Activated CD8-positive, alpha-beta memory T cell treated with anti-CD3 and anti-CD28 coated beads, Interleukin-2, amount 10 ng/mL, durations not matched to agents 7 days and 5 days (primary cell): ENCODE results near the gene ATXN7. TPM values are rescaled to one million over a fixed set of nuclear protein-coding genes. Genes with fewer than 3 reads are reported as not detected.

Experiments
- ATAC-seq: fragments of 150-1000 bp; cut with Tn5 transposase; one replicate; pipeline ENCODE4 v1.10.0; 2021; ENCODE audit warnings: moderate library complexity
- CTCF ChIA-PET: fragments of 350-600 bp; sonication (Branson Sonifier 250); formaldehyde crosslinking; loops from one replicate; lab custom pipeline; 2021; ENCODE audit warnings: antibody characterized with exemption; lab: Charles Lee
- DNase-seq: peaks from one replicate; pipeline ENCODE4 v3.0.0-alpha.2; 2020
- H3K27ac Mint-ChIP-seq: one replicate; pipeline ENCODE4 v1.8.0; 2021; ENCODE audit warnings: mild to moderate bottlenecking, mixed read lengths
- H3K27me3 Mint-ChIP-seq: one replicate; pipeline ENCODE4 v1.8.0; 2021; ENCODE audit warnings: mixed read lengths
- H3K36me3 Mint-ChIP-seq: one replicate; pipeline ENCODE4 v1.8.0; 2021; ENCODE audit warnings: mild to moderate bottlenecking, mixed read lengths
- H3K4me1 Mint-ChIP-seq: one replicate; pipeline ENCODE4 v1.8.0; 2021; ENCODE audit warnings: mixed read lengths
- H3K4me3 Mint-ChIP-seq: one replicate; pipeline ENCODE4 v1.8.0; 2021; ENCODE audit warnings: mild to moderate bottlenecking, moderate library complexity, mixed read lengths
- H3K9me3 Mint-ChIP-seq: one replicate; pipeline ENCODE4 v1.8.0; 2022; ENCODE audit warnings: low read depth, mixed read lengths
- total RNA-seq, 2 experiments: library from RNA; stranded (reverse); gene quantifications; one replicate each; pipeline ENCODE4 v1.2.3, GENCODE V29; 2021

The ATXN7 gene
- total RNA-seq, 2 experiments from 2014 or later: 41.9 to 56.5 TPM

- no peaks in the 10 kb centered on the region for H3K9me3 Mint-ChIP-seq
- CTCF ChIA-PET: interaction anchor here (0.8 to 3.9 kb wide), 9 partner anchors 10 to 51 kb away, joined by 3 to 33 read pairs (median 5); no protein-coding TSS in a partner anchor
- H3K36me3 Mint-ChIP-seq: peaks cover 19% of the 10 kb centered on the region
- H3K4me3 Mint-ChIP-seq: peak overlapping the region; percentile 83
- peak overlapping the region; percentile 97 for H3K27ac Mint-ChIP-seq
- peak; percentile 68 for ATAC-seq
- peaks cover 86% of the 10 kb centered on the region for H3K4me1 Mint-ChIP-seq
- peak; percentile 67 for DNase-seq
- no peaks in the 10 kb centered on the region for H3K27me3 Mint-ChIP-seq
These were observed 104.3 kb downstream of the ATXN7 start for GRCh38 chr3:63967675-63968611.

DNA sequence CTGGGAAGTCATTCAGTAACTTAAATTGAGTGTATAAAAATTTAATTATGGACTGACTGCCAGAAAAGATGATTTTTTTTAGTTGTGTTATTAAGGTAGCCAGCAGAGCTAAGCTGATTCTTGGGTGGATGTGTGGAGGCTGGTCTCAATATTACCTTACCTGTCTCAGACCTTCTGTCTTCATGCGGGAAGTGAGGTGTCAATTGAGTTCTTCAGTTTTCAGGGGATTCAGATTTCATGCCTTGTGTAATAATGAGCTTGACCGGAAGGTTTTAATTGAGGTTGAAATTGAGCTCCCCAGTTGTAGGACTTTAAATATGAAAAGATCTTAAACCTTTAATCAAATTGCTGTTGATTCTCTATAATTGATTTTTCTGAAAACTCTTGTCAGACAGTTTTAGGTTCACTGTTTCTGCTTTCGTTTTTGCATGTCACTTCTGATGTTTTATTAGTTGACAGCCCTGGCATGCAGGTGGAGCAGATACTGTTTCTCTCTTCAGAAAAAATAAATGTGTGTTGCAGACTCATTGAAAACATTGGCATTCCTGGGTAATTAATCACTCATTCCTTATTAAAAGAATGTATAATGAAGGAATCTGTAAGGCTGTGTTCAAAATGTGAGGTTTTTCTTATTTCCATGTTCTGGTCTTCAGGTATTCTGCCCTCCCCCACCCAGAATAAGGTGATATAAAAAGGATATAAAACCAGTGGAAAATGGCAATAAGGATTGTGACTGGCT, 105.1 kb downstream of the ATXN7 start:
- CTCF ChIA-PET: interaction anchor here (0.8 to 3.9 kb wide), 8 partner anchors 11 to 50 kb away, joined by 3 to 33 read pairs (median 6); no protein-coding TSS in a partner anchor
- no peaks in the 10 kb centered on the region for H3K27me3 Mint-ChIP-seq
- peaks cover 88% of the 10 kb centered on the region for H3K4me1 Mint-ChIP-seq
- peak overlapping the region; percentile 97 for H3K27ac Mint-ChIP-seq
- peak; percentile 38 for ATAC-seq
- DNase-seq: no peak
- peaks cover 23% of the 10 kb centered on the region for H3K36me3 Mint-ChIP-seq
- H3K4me3 Mint-ChIP-seq: peak overlapping the region; percentile 83
- H3K9me3 Mint-ChIP-seq: no peaks in the 10 kb centered on the region

- CTCF ChIA-PET: interaction anchor here (2.5 to 3.9 kb wide), 2 partner anchors 9 to 24 kb away, joined by 14 to 33 read pairs; no protein-coding TSS in a partner anchor
- Mint-ChIP-seq H3K27ac (peak overlapping the region; percentile 97), H3K36me3 (peaks cover 33% of the 10 kb centered on the region), H3K4me3 (peak overlapping the region; percentile 83), H3K4me1 (peaks cover 87% of the 10 kb centered on the region), H3K27me3 (no peaks in the 10 kb centered on the region), H3K9me3 (no peaks in the 10 kb centered on the region)
- no peak for DNase-seq
- ATAC-seq: no peak
These were observed 106.2 kb downstream of the ATXN7 start for GRCh38 chr3:63969876-63970275.

DNA sequence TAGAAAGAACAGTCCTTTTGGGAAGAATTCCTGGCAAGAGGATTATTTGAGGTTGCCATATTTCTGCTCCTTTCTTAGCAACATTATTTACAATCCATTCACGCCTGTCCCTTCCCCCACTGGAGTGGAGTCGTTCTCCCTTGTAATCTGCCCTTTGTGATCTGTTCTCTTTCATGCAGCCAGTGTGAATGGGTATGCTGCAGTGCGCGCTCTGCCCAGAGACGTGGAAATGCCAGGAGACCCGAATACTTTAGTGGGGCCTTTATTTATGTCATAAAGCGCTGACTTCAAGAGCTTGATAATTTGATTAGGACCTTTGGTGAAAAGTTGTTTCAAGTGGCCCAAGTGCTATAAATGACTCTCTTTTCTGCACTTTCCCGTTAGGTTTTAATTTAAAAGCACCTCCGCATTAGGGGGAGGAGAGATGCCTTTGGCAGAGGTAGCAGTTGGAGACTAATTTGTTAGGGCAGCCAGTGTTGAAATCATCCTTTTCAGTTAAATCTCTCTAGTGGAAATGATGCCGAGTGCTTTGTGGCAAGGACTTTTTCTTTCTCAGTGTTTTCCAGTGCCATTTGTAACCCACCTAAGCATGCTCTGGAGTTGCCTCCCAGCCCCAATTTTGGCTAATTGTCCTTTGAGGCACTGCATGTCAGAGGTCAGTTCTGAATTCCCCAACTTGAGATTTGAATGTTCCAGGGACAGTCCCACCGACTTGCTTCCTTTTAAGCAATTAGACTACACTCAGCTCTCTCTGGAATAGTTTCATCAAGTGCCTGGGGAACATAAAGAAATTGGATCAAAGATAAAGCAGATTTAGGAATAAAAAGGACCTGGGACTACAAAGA, 107.2 kb downstream of the ATXN7 start:
- no peak for ATAC-seq
- CTCF ChIA-PET: interaction anchor here (1.5 to 3.9 kb wide), 2 partner anchors 8 to 9 kb away, joined by 3 to 33 read pairs; no protein-coding TSS in a partner anchor
- H3K4me1 Mint-ChIP-seq: peaks cover 87% of the 10 kb centered on the region
- H3K36me3 Mint-ChIP-seq: peaks cover 34% of the 10 kb centered on the region
- no peak for DNase-seq
- peak overlapping the region; percentile 97 for H3K27ac Mint-ChIP-seq
- no peaks in the 10 kb centered on the region for H3K27me3 Mint-ChIP-seq
- H3K9me3 Mint-ChIP-seq: no peaks in the 10 kb centered on the region
- H3K4me3 Mint-ChIP-seq: peak overlapping the region; percentile 56

- ATAC-seq: no peak
- peaks cover 88% of the 10 kb centered on the region for H3K4me1 Mint-ChIP-seq
- CTCF ChIA-PET: interaction anchor here (1.2 to 1.6 kb wide), 2 partner anchors 10 to 11 kb away, joined by 5 to 6 read pairs; no protein-coding TSS in a partner anchor
- peaks cover 36% of the 10 kb centered on the region for H3K36me3 Mint-ChIP-seq
- H3K9me3 Mint-ChIP-seq: no peaks in the 10 kb centered on the region
- no peak for DNase-seq
- H3K4me3 Mint-ChIP-seq: peak overlapping the region; percentile 21
- H3K27ac Mint-ChIP-seq: peak overlapping the region; percentile 78
- no peaks in the 10 kb centered on the region for H3K27me3 Mint-ChIP-seq
These were observed 108.5 kb downstream of the ATXN7 start for GRCh38 chr3:63972196-63972595.

- Mint-ChIP-seq H3K27me3 (no peaks in the 10 kb centered on the region), H3K4me1 (peaks cover 91% of the 10 kb centered on the region), H3K9me3 (no peaks in the 10 kb centered on the region), H3K36me3 (peaks cover 38% of the 10 kb centered on the region), H3K27ac (peak overlapping the region; percentile 78), H3K4me3 (no peak overlapping the region)
- CTCF ChIA-PET: interaction anchor here (1.1 to 1.6 kb wide), 3 partner anchors 11 to 16 kb away, joined by 4 to 6 read pairs (median 5); no protein-coding TSS in a partner anchor
- DNase-seq (no peak), ATAC-seq (no peak)
These were observed 109.3 kb downstream of the ATXN7 start for GRCh38 chr3:63972987-63973386.

GRCh38 chr3:63973406-63973805, 109.7 kb downstream of the ATXN7 start:
- Mint-ChIP-seq H3K27me3 (no peaks in the 10 kb centered on the region), H3K36me3 (peaks cover 38% of the 10 kb centered on the region), H3K9me3 (no peaks in the 10 kb centered on the region), H3K4me1 (peaks cover 91% of the 10 kb centered on the region), H3K27ac (no peak overlapping the region), H3K4me3 (no peak overlapping the region)
- ATAC-seq: no peak
- CTCF ChIA-PET: interaction anchor here (1.1 kb wide), 1 partner anchor 16 kb away, joined by 4 read pairs; no protein-coding TSS in a partner anchor
- DNase-seq: no peak

GRCh38 chr3:63974451-63974850, 110.8 kb downstream of the ATXN7 start:
- H3K4me3 Mint-ChIP-seq: no peak overlapping the region
- H3K27ac Mint-ChIP-seq: no peak overlapping the region
- ATAC-seq: no peak
- no peaks in the 10 kb centered on the region for H3K9me3 Mint-ChIP-seq
- no peaks in the 10 kb centered on the region for H3K27me3 Mint-ChIP-seq
- CTCF ChIA-PET: interaction anchor here (6.1 kb wide), 1 partner anchor 19 kb away, joined by 31 read pairs; no protein-coding TSS in a partner anchor
- H3K36me3 Mint-ChIP-seq: peaks cover 34% of the 10 kb centered on the region
- DNase-seq: no peak
- peaks cover 95% of the 10 kb centered on the region for H3K4me1 Mint-ChIP-seq

DNA sequence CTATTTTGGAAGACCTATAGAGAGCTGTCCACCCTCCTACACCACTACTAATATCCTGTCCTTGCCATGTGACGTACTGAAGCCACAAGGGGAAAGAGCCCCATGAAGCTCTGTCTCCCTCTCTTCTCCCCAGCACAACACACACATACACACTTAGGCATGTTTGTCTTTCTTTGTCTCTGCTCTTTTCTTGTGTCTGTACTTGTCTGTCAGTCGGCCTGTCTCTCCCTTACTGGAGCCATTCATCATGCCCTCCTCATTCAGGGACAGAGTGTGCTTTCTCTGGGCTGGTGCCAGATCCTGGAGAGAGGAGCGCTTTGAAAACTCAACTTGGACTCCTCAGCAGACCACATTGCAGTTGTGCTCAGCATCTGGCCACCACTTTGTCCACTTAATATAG, 112.1 kb downstream of the ATXN7 start:
- peaks cover 94% of the 10 kb centered on the region for H3K4me1 Mint-ChIP-seq
- no peaks in the 10 kb centered on the region for H3K27me3 Mint-ChIP-seq
- DNase-seq: no peak
- no peaks in the 10 kb centered on the region for H3K9me3 Mint-ChIP-seq
- H3K4me3 Mint-ChIP-seq: no peak overlapping the region
- H3K27ac Mint-ChIP-seq: peak overlapping the region; percentile 30
- CTCF ChIA-PET: interaction anchor here (5.7 to 6.1 kb wide), 2 partner anchors 14 to 18 kb away, joined by 31 to 35 read pairs; no protein-coding TSS in a partner anchor
- H3K36me3 Mint-ChIP-seq: peaks cover 38% of the 10 kb centered on the region
- ATAC-seq: no peak

- H3K36me3 Mint-ChIP-seq: peaks cover 43% of the 10 kb centered on the region
- no peak overlapping the region for H3K4me3 Mint-ChIP-seq
- H3K4me1 Mint-ChIP-seq: peaks cover 93% of the 10 kb centered on the region
- no peak for ATAC-seq
- H3K27me3 Mint-ChIP-seq: no peaks in the 10 kb centered on the region
- CTCF ChIA-PET: interaction anchor here (5.7 to 6.1 kb wide), 2 partner anchors 15 to 17 kb away, joined by 31 to 35 read pairs; no protein-coding TSS in a partner anchor
- peak overlapping the region; percentile 65 for H3K27ac Mint-ChIP-seq
- DNase-seq: no peak
- H3K9me3 Mint-ChIP-seq: no peaks in the 10 kb centered on the region
These were observed 112.6 kb downstream of the ATXN7 start for GRCh38 chr3:63976161-63976871.

GRCh38 chr3:63976872-63977200, 113.2 kb downstream of the ATXN7 start:
- CTCF ChIA-PET: interaction anchor here (1.2 to 6.1 kb wide), 5 partner anchors 8 to 46 kb away, joined by 3 to 35 read pairs (median 31); partner anchors contain the start of gene PSMD6
- Mint-ChIP-seq H3K36me3 (peaks cover 43% of the 10 kb centered on the region), H3K4me3 (no peak overlapping the region), H3K9me3 (no peaks in the 10 kb centered on the region), H3K27me3 (no peaks in the 10 kb centered on the region), H3K4me1 (peaks cover 89% of the 10 kb centered on the region), H3K27ac (peak overlapping the region; percentile 65)
- ATAC-seq: no peak
- no peak for DNase-seq
